Stimulated activated CD4-positive, alpha-beta T cell treated with anti-CD3 and anti-CD28 coated beads, Interleukin-1b, Interleukin-23, amount 100 ng/mL, for 24 hours (primary cell): ENCODE measurements around the gene MT2A.

Experiments used
- DNase-seq, 4 experiments: peaks; one replicate each; pipeline ENCODE4 v3.0.0-alpha.2; 2020; ENCODE audit warnings: low read depth in 4 of 4, low spot score in 1 of 4

MT2A gene

DNA sequence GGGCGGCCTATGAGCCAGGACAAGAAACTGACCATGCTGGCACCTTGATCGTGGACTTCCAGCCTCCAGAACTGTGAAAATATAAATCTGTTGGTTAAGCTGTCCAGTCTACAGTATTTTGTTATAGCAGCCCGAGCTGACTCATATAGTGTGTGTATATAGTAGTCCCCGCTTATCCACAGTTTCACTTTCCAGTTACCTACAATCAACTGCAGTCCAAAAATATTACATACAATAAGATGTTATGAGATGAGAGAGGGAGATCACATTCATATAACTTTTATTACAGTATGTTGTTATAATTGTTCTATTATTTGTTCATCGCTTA, 14.1 kb upstream of the MT2A start:
- no peak for DNase-seq

DNA sequence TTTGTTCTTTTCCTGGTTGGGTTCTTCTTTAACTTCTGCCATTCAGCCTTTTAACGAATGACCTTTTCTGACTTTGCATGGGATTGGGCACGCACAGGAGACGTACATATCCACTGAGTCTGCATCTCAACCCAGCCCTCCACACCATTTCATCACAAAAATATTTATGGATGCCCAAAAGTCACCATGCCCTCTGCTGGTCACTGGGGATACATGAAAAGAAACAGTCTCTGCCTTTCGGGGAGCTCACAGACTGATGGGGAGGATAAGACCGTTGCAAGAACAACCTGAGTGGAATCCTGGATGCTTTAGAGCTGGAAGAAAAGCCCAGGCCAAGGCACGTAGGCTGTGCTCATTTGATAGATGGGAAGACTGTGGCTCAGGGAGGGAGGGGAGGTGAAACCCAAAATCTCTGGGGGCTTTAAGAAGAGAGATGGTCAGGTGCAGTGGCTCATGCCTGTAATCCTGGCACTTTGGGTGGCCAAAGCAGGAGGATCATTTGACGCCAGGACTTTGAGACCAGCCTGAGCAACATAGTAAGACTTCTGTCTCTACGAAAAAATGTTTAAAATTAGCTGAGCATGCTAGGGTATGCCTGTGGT, 7.9 kb upstream of the MT2A start:
- DNase-seq: no peak

DNA sequence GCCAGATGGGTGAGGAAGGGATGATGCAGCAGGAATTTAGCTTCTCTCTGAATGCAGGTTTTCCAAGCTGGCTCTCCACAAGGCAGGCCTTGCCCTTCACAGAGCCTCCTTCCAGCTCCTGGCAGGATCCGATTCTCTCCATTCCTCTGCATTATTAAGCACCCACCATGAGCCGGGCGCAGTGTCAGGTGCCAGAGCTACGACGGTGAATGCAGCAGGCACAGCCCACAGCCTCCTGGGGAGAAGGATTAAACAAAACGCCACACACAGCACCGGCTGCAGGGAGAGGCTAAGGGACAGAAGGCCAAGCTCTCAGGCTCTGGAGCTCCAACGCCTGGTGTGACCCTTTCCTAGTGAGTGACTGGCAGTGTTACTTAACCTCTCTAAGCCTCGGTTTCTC, 7.1 kb upstream of the MT2A start:
- DNase-seq: no peak

GRCh38 chr16:56603589-56603988, 4.8 kb upstream of the MT2A start:
- DNase-seq: no peak

- no peak for DNase-seq
These were observed 3.4 kb upstream of the MT2A start for GRCh38 chr16:56604966-56605365.

DNA sequence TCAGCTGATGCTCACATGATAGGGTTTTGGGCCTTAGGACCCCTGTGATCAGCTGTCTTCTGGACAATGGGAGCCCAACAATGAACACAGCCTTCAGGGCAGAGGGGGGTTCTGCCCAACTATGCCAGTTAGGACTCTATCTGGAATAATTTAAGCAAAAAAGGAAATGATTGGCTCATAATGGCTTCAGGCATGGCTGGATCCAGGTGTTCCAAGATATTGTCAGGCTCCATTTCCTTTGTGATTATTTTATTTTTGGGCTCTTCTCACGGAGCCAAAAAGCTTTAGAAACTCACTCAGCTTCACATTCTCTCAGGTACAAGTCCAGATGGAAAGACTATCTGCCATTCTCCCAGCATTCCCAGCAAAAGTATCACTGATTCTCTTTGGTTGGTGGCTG, 2.9 kb upstream of the MT2A start:
- no peak for DNase-seq

DNA sequence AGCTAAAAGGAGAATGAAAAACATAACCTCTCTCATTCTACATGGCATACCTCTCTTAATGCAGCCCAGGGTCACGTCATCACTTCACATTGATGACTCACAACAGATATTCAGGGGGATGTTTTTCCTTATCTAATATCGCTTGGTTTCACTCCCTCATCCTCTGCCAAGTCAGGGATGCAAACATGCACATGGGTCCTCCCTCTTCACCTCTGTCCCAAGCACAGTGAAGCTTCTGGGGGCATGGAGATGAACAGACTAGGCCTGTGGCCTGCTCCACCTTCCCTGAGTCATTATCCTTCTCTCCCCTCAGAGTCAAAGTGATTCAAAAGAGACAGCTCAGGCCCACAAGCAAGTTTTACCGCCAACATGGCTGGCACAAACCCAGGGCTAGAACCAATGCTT, 2.3 kb upstream of the MT2A start:
- no peak for DNase-seq

DNA sequence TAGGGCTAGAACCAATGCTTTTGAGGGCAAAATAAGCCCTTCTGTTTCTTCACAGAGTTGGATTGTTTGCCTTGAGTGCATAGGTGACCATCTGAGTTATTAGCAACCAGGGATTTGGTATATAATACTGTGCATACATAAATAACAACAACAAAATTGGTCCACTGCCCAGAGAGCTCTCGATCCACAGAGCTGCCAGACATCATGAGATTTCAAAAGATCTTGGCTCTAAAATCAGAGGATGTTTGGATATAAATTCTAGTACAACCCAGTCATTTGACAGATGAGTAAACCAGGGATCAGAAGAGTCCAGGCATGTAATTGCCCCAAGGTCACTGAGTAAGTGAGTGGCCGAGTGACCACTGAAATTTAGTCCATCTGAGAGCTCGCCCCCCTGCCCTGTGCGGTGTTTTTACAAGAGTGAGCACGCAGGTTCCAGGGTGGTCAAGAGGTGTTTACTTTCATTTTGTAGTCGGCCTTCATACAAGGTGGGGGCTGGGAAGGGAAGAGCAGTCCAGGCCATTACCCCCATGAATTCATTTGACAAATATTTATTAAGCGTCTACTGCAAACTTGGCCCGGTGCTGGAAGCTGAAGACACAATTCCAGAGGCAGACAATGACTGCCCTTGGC, 1.8 kb upstream of the MT2A start:
- DNase-seq: no peak

GRCh38 chr16:56607109-56607618, 1.2 kb upstream of the MT2A start:
- DNase-seq: no peak

- no peak for DNase-seq
These were observed 725 bp upstream of the MT2A start for GRCh38 chr16:56607675-56608042.

GRCh38 chr16:56608876-56609462, 585 bp downstream of the MT2A start:
- no peak for DNase-seq

DNA sequence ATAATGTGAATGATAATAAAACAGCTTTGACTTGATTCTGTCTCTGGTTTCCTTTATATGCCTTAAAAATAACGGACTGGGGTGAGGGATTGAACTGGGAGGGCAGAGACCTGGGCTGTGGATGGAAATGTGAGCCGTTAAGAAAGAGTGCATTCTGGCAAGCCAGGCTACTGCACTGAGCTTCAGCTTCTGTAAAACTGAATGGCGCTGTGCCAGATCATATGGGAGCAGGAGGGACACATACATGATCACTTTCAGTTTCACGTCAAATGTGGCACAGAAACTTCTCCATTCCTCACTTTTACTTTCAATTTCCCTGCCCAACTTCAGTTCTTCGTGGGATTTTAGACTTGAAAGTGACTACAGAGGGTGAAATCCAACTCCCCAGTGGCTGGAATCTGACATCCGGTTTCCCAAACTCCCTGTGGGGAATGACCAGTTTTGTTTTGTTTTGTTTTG, 1.1 kb downstream of the MT2A start:
- DNase-seq: peak; percentile 52 to 70 (median 60)

DNA sequence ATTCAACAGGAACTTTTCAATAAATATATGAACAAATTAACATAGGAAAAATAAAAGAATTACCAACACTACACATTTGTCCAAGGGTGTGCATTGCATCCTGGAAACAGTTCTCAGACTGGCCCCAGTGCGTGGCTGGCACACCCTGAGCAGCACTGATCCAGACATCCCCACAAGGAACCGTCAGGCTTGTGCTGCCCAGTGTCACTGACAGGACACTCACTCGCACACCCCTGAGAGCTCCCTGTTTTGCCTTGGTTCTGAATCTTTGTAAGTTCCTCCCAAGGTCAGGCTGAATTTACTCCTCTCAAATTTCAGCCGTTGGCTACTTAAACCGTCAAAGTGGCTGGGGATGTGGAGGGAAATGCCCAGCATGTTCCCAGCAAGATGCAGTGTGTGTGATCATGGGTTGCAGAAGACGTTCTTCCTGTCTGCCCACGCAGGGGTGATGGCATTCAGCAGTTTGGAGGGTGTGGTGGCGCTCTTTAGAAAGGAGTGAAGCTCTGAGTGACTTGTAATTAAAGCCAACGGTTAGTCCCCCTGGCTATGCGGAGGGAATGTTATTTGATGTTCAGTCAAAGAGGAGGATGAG, 1.7 kb downstream of the MT2A start:
- DNase-seq: peak; percentile 42 to 77 (median 58)

- peak in 1 of 4 experiments; percentile 46 for DNase-seq
These were observed 2.3 kb downstream of the MT2A start for GRCh38 chr16:56610609-56611111.

DNA sequence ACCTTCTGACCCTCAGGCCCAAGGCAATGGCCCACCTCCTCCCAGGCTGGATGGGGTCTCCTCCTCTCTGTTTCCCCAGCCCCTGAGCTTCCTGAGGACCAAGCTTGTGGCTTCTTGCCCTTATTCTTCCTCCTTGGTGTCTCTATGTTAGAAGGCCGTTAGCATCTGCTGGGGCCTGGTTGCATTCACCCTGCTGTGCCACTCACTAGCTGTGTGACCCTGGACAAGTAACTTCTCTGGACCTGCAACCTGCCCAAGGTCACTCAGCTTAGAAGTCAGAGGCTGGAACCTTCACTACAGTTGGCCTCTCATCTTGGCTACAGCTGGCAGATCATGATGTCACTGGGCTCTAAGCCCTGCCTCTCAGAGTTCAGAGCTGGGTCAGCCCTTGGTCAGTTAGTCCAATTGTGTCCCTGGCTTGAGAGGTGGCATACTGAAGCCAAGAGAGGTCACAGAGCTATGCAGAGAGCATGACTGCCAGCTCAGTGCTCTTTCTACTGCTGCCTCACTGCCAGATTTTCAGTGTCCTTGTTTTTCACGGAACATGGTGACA, 3.0 kb downstream of the MT2A start:
- no peak for DNase-seq

- DNase-seq: no peak
These were observed 5.3 kb downstream of the MT2A start for GRCh38 chr16:56613706-56614105.

GRCh38 chr16:56614549-56614991, 6.2 kb downstream of the MT2A start:
- no peak for DNase-seq

DNA sequence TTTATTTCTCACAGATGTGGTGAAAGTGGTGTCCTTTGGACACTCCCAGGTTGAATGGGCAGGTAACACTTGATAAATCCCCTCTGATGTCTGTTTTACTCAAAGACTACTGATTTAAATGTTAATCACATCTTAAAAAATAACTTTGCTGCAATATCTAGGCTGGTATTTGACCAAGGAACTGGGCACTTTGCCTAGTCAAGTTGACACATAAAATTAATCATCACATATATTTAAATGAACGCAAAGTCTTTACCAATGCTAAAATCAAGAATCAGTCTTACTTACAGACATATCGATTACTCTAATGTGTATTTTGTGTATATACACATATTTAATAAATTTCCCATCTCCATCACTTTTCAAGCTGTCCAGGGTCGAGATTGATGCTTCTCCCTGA, 7.0 kb downstream of the MT2A start:
- DNase-seq: no peak

- no peak for DNase-seq
These were observed 8.3 kb downstream of the MT2A start for GRCh38 chr16:56616608-56617211.

DNA sequence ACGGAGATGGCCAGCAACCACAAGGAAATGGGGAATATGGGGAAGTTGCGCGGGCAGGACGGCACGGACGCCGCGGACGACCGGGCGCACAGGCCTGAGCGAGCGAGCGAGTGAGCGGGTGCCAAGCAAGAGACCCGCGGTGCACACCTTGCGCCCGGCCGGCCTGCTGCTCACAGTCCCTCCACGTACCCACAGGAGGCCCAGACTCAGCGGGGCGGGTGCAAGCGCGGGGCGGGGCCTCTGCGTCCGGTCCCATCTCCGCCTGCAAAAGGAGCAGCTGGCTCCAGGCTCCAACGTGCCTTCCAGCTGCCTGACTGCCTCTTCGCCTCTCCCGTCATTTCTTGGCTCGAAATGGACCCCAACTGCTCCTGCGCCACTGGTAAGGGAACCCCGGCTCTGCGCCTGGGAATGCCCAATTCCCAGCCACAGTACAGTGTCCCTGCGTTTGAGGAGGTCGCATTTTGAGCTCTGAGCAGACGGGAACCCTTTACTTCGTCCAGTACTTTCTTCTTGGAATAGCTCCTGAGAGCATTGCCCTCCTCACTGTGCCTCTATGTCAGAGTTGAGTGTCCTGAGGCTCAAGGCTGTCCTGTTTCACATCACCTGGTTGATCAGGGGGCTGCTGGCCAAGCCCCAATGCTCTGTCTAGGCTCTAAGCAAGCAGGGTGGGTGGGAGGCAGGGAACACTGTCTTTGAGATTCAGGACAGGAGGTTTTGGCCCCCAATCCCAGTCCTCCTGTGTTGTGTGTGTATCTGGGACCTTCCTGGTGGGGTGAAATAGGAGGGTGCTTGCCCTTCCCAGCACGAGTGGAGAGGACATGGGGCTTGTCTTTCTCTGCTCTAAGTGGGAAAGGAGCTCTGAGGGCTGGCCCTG, 9.1 kb downstream of the MT2A start:
- DNase-seq: peak in 1 of 4 experiments; percentile 56
